SH-SY5Y (cell line): ENCODE measurements around the gene DLG2.

Experiments used
- GATA2 ChIP-seq: IDR thresholded peaks from 2 replicates; pipeline ENCODE4 v1.6.1; 2011; ENCODE audit warnings: mild to moderate bottlenecking, low read depth, low read length
- GATA3 ChIP-seq: IDR thresholded peaks from 2 replicates; pipeline ENCODE4 v1.6.1; 2011; ENCODE audit warnings: low read depth, mild to moderate bottlenecking, low read length, moderate library complexity

- no peak for TF ChIP-seq GATA2
- no peak for TF ChIP-seq GATA3
Measured at GRCh38 chr11:85279267-85279666, 347.9 kb downstream of the DLG2 start.
